ENCODE data around the gene MARCHF9.

- TF ChIP-seq GATA2 (IDR thresholded peaks at IDR 0.05; ENCODE audit: low read depth, low read length) (no peak), GATA3 (IDR thresholded peaks at IDR 0.05; ENCODE audit: low read depth, low read length) (no peak)
Measured at GRCh38 chr12:57738661-57739237, 16.2 kb upstream of the MARCHF9 start, which contains the start of gene AGAP2.
